Caco-2 (cell line): ENCODE results near the gene MACROD1. TPM values are rescaled to one million over a fixed set of nuclear protein-coding genes. Genes with fewer than 3 reads are reported as not detected.

Experiments used
- BruUV-seq: library from RNA; stranded (reverse); fragments of 400-500 nt; replicated peaks from 2 replicates; lab custom pipeline; 2021; lab: Mats Ljungman, UMichigan
- CTCF ChIA-PET: fragments of 300-600 bp; sonication (Branson Sonifier 250); formaldehyde crosslinking; loops from one replicate; lab custom pipeline; 2022; ENCODE audit warnings: antibody characterized with exemption; lab: Charles Lee
- POLR2A ChIA-PET: fragments of 300-600 bp; sonication (Branson Sonifier 250); formaldehyde crosslinking; loops from one replicate; lab custom pipeline; 2022; ENCODE audit warnings: antibody characterized with exemption; lab: Charles Lee
- DNase-seq, 2 experiments: peaks; one replicate each; pipeline versions ENCODE4 v3.0.0 to v3.0.0-alpha.2; 2020 to 2022
- H3K27me3 ChIP-seq: replicated peaks from 2 replicates; pipeline ENCODE4 v1.6.0; 2011; ENCODE audit warnings: low read length; ENCODE audit not compliant: control insufficient read depth, insufficient read depth
- H3K36me3 ChIP-seq: 2 replicates; pipeline ENCODE4 v1.5.1; 2011; ENCODE audit warnings: low read length; ENCODE audit not compliant: control insufficient read depth, insufficient read depth
- H3K4me1 ChIP-seq: fragments of 250-450 bp; sonication (Bioruptor Pico); 2 replicates; pipeline ENCODE4 v1.5.1; 2020; ENCODE audit warnings: mild to moderate bottlenecking
- H3K4me3 ChIP-seq: 2 replicates; pipeline ENCODE4 v1.5.1; 2011; ENCODE audit warnings: low read depth, mild to moderate bottlenecking, control low read depth, low read length
- H3K9me3 ChIP-seq: fragments of 250-450 bp; sonication (Bioruptor Pico); 2 replicates; pipeline ENCODE4 v1.5.1; 2020; ENCODE audit warnings: mild to moderate bottlenecking, moderate library complexity
- H3K27ac Mint-ChIP-seq: one replicate; pipeline ENCODE4 v1.8.0; 2022; ENCODE audit warnings: mixed read lengths; ENCODE audit not compliant: unreplicated experiment
- H3K27me3 Mint-ChIP-seq: one replicate; pipeline ENCODE4 v1.8.0; 2022; ENCODE audit warnings: mixed read lengths; ENCODE audit not compliant: insufficient read depth, unreplicated experiment
- H3K36me3 Mint-ChIP-seq: one replicate; pipeline ENCODE4 v1.8.0; 2022; ENCODE audit warnings: mild to moderate bottlenecking, mixed read lengths; ENCODE audit not compliant: insufficient read depth, unreplicated experiment
- H3K4me1 Mint-ChIP-seq: one replicate; pipeline ENCODE4 v1.8.0; 2022; ENCODE audit warnings: low read depth, mixed read lengths; ENCODE audit not compliant: unreplicated experiment
- H3K4me3 Mint-ChIP-seq: one replicate; pipeline ENCODE4 v1.8.0; 2022; ENCODE audit warnings: mild to moderate bottlenecking, moderate library complexity, mixed read lengths; ENCODE audit not compliant: unreplicated experiment
- H3K9me3 Mint-ChIP-seq: one replicate; pipeline ENCODE4 v1.8.0; 2022; ENCODE audit warnings: mixed read lengths; ENCODE audit not compliant: unreplicated experiment
- intact Hi-C: fragments of 100-400 bp; cut with micrococcal nuclease; formaldehyde crosslinking; loops from one replicate; pipeline ENCODE4 v1.10.0; 2022; ENCODE audit not compliant: unreplicated experiment
- total RNA-seq: library from RNA; stranded (reverse); gene quantifications from 2 replicates; pipeline ENCODE4 v1.2.3, GENCODE V29; 2022
- TF ChIP-seq, protein P1 (sequence below), 2 experiments: fragments of 200-600 bp in 1 of 2; IDR thresholded peaks; 1 replicate in 1 of 2; 2 replicates in 1 of 2; pipeline versions ENCODE4 v1.5.1 to v1.8.0; 2011 to 2022; ENCODE audit warnings: antibody characterized with exemption in 1 of 2, control low read depth in 1 of 2, inconsistent platforms in 1 of 2, low read depth in 1 of 2, low read length in 1 of 2, mild to moderate bottlenecking in 1 of 2, moderate library complexity in 1 of 2; ENCODE audit not compliant: insufficient read depth in 1 of 2, severe bottlenecking in 1 of 2, unreplicated experiment in 1 of 2

The MACROD1 gene
- total RNA-seq, 1 experiment from 2014 or later, result 29.6 TPM

DNA sequence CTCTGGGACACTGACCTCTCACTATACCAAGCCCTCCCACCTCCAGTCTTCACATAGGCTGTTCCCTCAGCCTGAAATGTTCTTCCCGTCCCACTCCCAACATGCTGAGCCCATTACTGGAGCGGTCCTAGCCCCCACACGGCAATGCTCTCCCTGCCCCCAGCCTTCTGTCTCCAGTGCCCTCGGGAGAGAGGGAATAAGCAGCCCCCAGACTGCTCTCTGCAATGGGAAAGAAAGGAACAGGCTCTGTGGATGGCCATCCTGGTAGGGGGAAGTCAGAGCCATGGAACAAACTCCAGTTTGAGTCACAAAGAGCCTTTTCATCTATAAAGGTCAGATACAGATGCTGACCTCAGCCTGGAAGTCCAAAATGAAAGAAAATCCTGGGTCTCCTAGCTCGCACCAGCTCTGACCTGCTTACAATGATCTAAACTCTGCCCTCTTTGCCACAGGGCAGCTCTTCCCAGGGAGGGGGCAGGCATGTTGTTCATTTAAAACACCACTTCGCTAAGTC is 67.5 kb downstream of the MACROD1 start:
- no TSS peak for BruUV-seq

GRCh38 chr11:64097468-64098317 is 68.2 kb downstream of the MACROD1 start:
- Histone ChIP-seq H3K4me1 (no peaks in the 10 kb centered on the region), H3K9me3 (no peaks in the 10 kb centered on the region), H3K27me3 (no peaks in the 10 kb centered on the region), H3K4me3 (no peak overlapping the region), H3K36me3 (no peaks in the 10 kb centered on the region)
- TF ChIP-seq, protein P1, sequence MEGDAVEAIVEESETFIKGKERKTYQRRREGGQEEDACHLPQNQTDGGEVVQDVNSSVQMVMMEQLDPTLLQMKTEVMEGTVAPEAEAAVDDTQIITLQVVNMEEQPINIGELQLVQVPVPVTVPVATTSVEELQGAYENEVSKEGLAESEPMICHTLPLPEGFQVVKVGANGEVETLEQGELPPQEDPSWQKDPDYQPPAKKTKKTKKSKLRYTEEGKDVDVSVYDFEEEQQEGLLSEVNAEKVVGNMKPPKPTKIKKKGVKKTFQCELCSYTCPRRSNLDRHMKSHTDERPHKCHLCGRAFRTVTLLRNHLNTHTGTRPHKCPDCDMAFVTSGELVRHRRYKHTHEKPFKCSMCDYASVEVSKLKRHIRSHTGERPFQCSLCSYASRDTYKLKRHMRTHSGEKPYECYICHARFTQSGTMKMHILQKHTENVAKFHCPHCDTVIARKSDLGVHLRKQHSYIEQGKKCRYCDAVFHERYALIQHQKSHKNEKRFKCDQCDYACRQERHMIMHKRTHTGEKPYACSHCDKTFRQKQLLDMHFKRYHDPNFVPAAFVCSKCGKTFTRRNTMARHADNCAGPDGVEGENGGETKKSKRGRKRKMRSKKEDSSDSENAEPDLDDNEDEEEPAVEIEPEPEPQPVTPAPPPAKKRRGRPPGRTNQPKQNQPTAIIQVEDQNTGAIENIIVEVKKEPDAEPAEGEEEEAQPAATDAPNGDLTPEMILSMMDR (IDR thresholded peaks at IDR 0.05; ENCODE audit: insufficient read depth in 1 of 2, low read depth in 1 of 2, low read length in 1 of 2, severe bottlenecking in 1 of 2, unreplicated experiment in 1 of 2), result no peak
- Mint-ChIP-seq H3K9me3 (no peaks in the 10 kb centered on the region), H3K27ac (no peak overlapping the region), H3K27me3 (no peaks in the 10 kb centered on the region), H3K4me1 (no peaks in the 10 kb centered on the region), H3K4me3 (no peak overlapping the region), H3K36me3 (no peaks in the 10 kb centered on the region)
- no peak for DNase-seq
- BruUV-seq, result no TSS peak
- ChIA-PET POLR2A (interaction anchor here (0.7 kb wide), 1 partner anchor 18 kb away, joined by 3 read pairs; no protein-coding TSS in a partner anchor), CTCF (no interaction called here)
- intact Hi-C loops, result no loop called here

More for the DNA sequence above, 67.5 kb downstream of the MACROD1 start:
- Mint-ChIP-seq H3K27me3 (no peaks in the 10 kb centered on the region), H3K4me1 (no peaks in the 10 kb centered on the region), H3K9me3 (no peaks in the 10 kb centered on the region), H3K27ac (no peak overlapping the region), H3K36me3 (no peaks in the 10 kb centered on the region), H3K4me3 (no peak overlapping the region)
- ChIA-PET POLR2A (no interaction called here), CTCF (no interaction called here)
- intact Hi-C loops, result no loop called here
- DNase-seq, result no peak
- Histone ChIP-seq H3K27me3 (no peaks in the 10 kb centered on the region), H3K36me3 (no peaks in the 10 kb centered on the region), H3K4me1 (no peaks in the 10 kb centered on the region), H3K4me3 (no peak overlapping the region), H3K9me3 (no peaks in the 10 kb centered on the region)
- TF ChIP-seq, protein P1 (IDR thresholded peaks at IDR 0.05; ENCODE audit: insufficient read depth in 1 of 2, low read depth in 1 of 2, low read length in 1 of 2, severe bottlenecking in 1 of 2, unreplicated experiment in 1 of 2), result no peak

- no TSS peak for BruUV-seq
- CTCF ChIA-PET, result no interaction called here
Measured at GRCh38 chr11:64096835-64097234, 69.1 kb downstream of the MACROD1 start.

More at GRCh38 chr11:64096835-64097234, 69.1 kb downstream of the MACROD1 start:
- no peaks in the 10 kb centered on the region for H3K36me3 Mint-ChIP-seq
- no peaks in the 10 kb centered on the region for H3K27me3 ChIP-seq
- H3K9me3 ChIP-seq, result no peaks in the 10 kb centered on the region
- H3K27ac Mint-ChIP-seq, result no peak overlapping the region
- TF ChIP-seq, protein P1 (IDR thresholded peaks at IDR 0.05; ENCODE audit: insufficient read depth in 1 of 2, low read depth in 1 of 2, low read length in 1 of 2, severe bottlenecking in 1 of 2, unreplicated experiment in 1 of 2), result no peak
- H3K4me3 Mint-ChIP-seq, result no peak overlapping the region
- H3K27me3 Mint-ChIP-seq, result no peaks in the 10 kb centered on the region
- H3K4me3 ChIP-seq, result no peak overlapping the region
- POLR2A ChIA-PET, result interaction anchor here (0.7 kb wide), 1 partner anchor 18 kb away, joined by 3 read pairs; no protein-coding TSS in a partner anchor
- intact Hi-C loops, result no loop called here
- H3K36me3 ChIP-seq, result no peaks in the 10 kb centered on the region
- H3K4me1 Mint-ChIP-seq, result no peaks in the 10 kb centered on the region
- H3K4me1 ChIP-seq, result no peaks in the 10 kb centered on the region
- DNase-seq, result no peak
- no peaks in the 10 kb centered on the region for H3K9me3 Mint-ChIP-seq
